T-helper 2 cell treated with Interferon-gamma antibody and Interleukin-4, amounts not matched to agents 5 μg/mL and 100 μg/mL, for 36 hours (primary cell): ENCODE results near the gene SCUBE3.

ENCODE experiments used
- DNase-seq: peaks from one replicate; pipeline ENCODE4 v3.0.0; 2021; ENCODE audit warnings: low spot score
- H3K27ac Mint-ChIP-seq: one replicate; pipeline ENCODE4 v1.8.0; 2021; ENCODE audit warnings: mild to moderate bottlenecking, mixed read lengths
- H3K27me3 Mint-ChIP-seq: one replicate; pipeline ENCODE4 v1.8.0; 2021; ENCODE audit warnings: low read depth, mixed read lengths
- H3K36me3 Mint-ChIP-seq: one replicate; pipeline ENCODE4 v1.8.0; 2021; ENCODE audit warnings: low read depth, mixed read lengths
- H3K4me1 Mint-ChIP-seq: one replicate; pipeline ENCODE4 v1.8.0; 2021; ENCODE audit warnings: low read depth, mixed read lengths
- H3K4me3 Mint-ChIP-seq: one replicate; pipeline ENCODE4 v1.8.0; 2022; ENCODE audit warnings: mild to moderate bottlenecking, moderate library complexity, mixed read lengths
- H3K9me3 Mint-ChIP-seq: one replicate; pipeline ENCODE4 v1.8.0; 2021; ENCODE audit warnings: mixed read lengths

The SCUBE3 gene

GRCh38 chr6:35209622-35210247 lies 4.0 kb upstream of the SCUBE3 start:
- Mint-ChIP-seq H3K36me3 (no peaks in the 10 kb centered on the region), H3K27ac (no peak overlapping the region), H3K9me3 (no peaks in the 10 kb centered on the region), H3K4me1 (peaks cover 2% of the 10 kb centered on the region), H3K4me3 (no peak overlapping the region), H3K27me3 (peaks cover 73% of the 10 kb centered on the region)
- DNase-seq: no peak

- H3K27me3 Mint-ChIP-seq: peaks cover 81% of the 10 kb centered on the region
- no peak overlapping the region for H3K27ac Mint-ChIP-seq
- no peak for DNase-seq
- H3K36me3 Mint-ChIP-seq: no peaks in the 10 kb centered on the region
- no peaks in the 10 kb centered on the region for H3K4me1 Mint-ChIP-seq
- no peaks in the 10 kb centered on the region for H3K9me3 Mint-ChIP-seq
- H3K4me3 Mint-ChIP-seq: peak overlapping the region; percentile 73
Observed at GRCh38 chr6:35213298-35213791, 411 bp upstream of the SCUBE3 start.

GRCh38 chr6:35214869-35215664 lies 1.3 kb downstream of the SCUBE3 start:
- Mint-ChIP-seq H3K27ac (no peak overlapping the region), H3K4me1 (no peaks in the 10 kb centered on the region), H3K36me3 (no peaks in the 10 kb centered on the region), H3K9me3 (no peaks in the 10 kb centered on the region), H3K4me3 (no peak overlapping the region), H3K27me3 (peaks cover 82% of the 10 kb centered on the region)
- no peak for DNase-seq

- Mint-ChIP-seq H3K4me1 (no peaks in the 10 kb centered on the region), H3K4me3 (peak overlapping the region; percentile 6), H3K27me3 (peaks cover 80% of the 10 kb centered on the region), H3K36me3 (no peaks in the 10 kb centered on the region), H3K27ac (no peak overlapping the region), H3K9me3 (no peaks in the 10 kb centered on the region)
- DNase-seq: no peak
Observed at GRCh38 chr6:35215665-35216411, 2.1 kb downstream of the SCUBE3 start.

- H3K9me3 Mint-ChIP-seq: no peaks in the 10 kb centered on the region
- no peaks in the 10 kb centered on the region for H3K36me3 Mint-ChIP-seq
- H3K4me3 Mint-ChIP-seq: no peak overlapping the region
- H3K27ac Mint-ChIP-seq: no peak overlapping the region
- no peaks in the 10 kb centered on the region for H3K4me1 Mint-ChIP-seq
- no peak for DNase-seq
- H3K27me3 Mint-ChIP-seq: peaks cover 78% of the 10 kb centered on the region
Observed at GRCh38 chr6:35216412-35216732, 2.6 kb downstream of the SCUBE3 start.

- Mint-ChIP-seq H3K4me3 (no peak overlapping the region), H3K27me3 (peaks cover 70% of the 10 kb centered on the region), H3K4me1 (no peaks in the 10 kb centered on the region), H3K9me3 (no peaks in the 10 kb centered on the region), H3K36me3 (no peaks in the 10 kb centered on the region), H3K27ac (no peak overlapping the region)
- no peak for DNase-seq
Observed at GRCh38 chr6:35216851-35217811, 3.4 kb downstream of the SCUBE3 start.

- Mint-ChIP-seq H3K36me3 (no peaks in the 10 kb centered on the region), H3K4me3 (no peak overlapping the region), H3K9me3 (no peaks in the 10 kb centered on the region), H3K4me1 (no peaks in the 10 kb centered on the region), H3K27me3 (peaks cover 61% of the 10 kb centered on the region), H3K27ac (no peak overlapping the region)
- DNase-seq: no peak
Observed at GRCh38 chr6:35218021-35218420, 4.3 kb downstream of the SCUBE3 start.

GRCh38 chr6:35218456-35218855 lies 4.7 kb downstream of the SCUBE3 start:
- Mint-ChIP-seq H3K36me3 (no peaks in the 10 kb centered on the region), H3K4me3 (no peak overlapping the region), H3K9me3 (no peaks in the 10 kb centered on the region), H3K4me1 (no peaks in the 10 kb centered on the region), H3K27me3 (peaks cover 57% of the 10 kb centered on the region), H3K27ac (no peak overlapping the region)
- no peak for DNase-seq

- no peaks in the 10 kb centered on the region for H3K36me3 Mint-ChIP-seq
- DNase-seq: no peak
- no peak overlapping the region for H3K4me3 Mint-ChIP-seq
- no peaks in the 10 kb centered on the region for H3K9me3 Mint-ChIP-seq
- no peak overlapping the region for H3K27ac Mint-ChIP-seq
- peaks cover 57% of the 10 kb centered on the region for H3K27me3 Mint-ChIP-seq
- no peaks in the 10 kb centered on the region for H3K4me1 Mint-ChIP-seq
Observed at GRCh38 chr6:35219683-35220326, 6.0 kb downstream of the SCUBE3 start.

- Mint-ChIP-seq H3K36me3 (no peaks in the 10 kb centered on the region), H3K9me3 (no peaks in the 10 kb centered on the region), H3K27me3 (peaks cover 48% of the 10 kb centered on the region), H3K4me1 (no peaks in the 10 kb centered on the region), H3K4me3 (no peak overlapping the region), H3K27ac (no peak overlapping the region)
- no peak for DNase-seq
Observed at GRCh38 chr6:35220711-35221110, 7.0 kb downstream of the SCUBE3 start.

GRCh38 chr6:35223396-35223795 lies 9.6 kb downstream of the SCUBE3 start:
- no peak for DNase-seq
- no peaks in the 10 kb centered on the region for H3K4me1 Mint-ChIP-seq
- no peaks in the 10 kb centered on the region for H3K9me3 Mint-ChIP-seq
- no peak overlapping the region for H3K27ac Mint-ChIP-seq
- H3K36me3 Mint-ChIP-seq: no peaks in the 10 kb centered on the region
- no peak overlapping the region for H3K4me3 Mint-ChIP-seq
- H3K27me3 Mint-ChIP-seq: peaks cover 30% of the 10 kb centered on the region

- H3K4me1 Mint-ChIP-seq: no peaks in the 10 kb centered on the region
- H3K27me3 Mint-ChIP-seq: peaks cover 20% of the 10 kb centered on the region
- no peak overlapping the region for H3K27ac Mint-ChIP-seq
- H3K4me3 Mint-ChIP-seq: no peak overlapping the region
- no peak for DNase-seq
- no peaks in the 10 kb centered on the region for H3K9me3 Mint-ChIP-seq
- H3K36me3 Mint-ChIP-seq: no peaks in the 10 kb centered on the region
Observed at GRCh38 chr6:35224720-35225119, 11.0 kb downstream of the SCUBE3 start.

GRCh38 chr6:35228481-35228880 lies 14.7 kb downstream of the SCUBE3 start:
- peaks cover 8% of the 10 kb centered on the region for H3K27me3 Mint-ChIP-seq
- no peak overlapping the region for H3K27ac Mint-ChIP-seq
- H3K4me3 Mint-ChIP-seq: no peak overlapping the region
- no peaks in the 10 kb centered on the region for H3K9me3 Mint-ChIP-seq
- DNase-seq: no peak
- no peaks in the 10 kb centered on the region for H3K36me3 Mint-ChIP-seq
- no peaks in the 10 kb centered on the region for H3K4me1 Mint-ChIP-seq
